ENCODE measurements around the gene AMIGO1.
A peak's percentile ranks its signal among the peaks of the same experiment; 100 is the strongest.

AMIGO1 gene

DNA sequence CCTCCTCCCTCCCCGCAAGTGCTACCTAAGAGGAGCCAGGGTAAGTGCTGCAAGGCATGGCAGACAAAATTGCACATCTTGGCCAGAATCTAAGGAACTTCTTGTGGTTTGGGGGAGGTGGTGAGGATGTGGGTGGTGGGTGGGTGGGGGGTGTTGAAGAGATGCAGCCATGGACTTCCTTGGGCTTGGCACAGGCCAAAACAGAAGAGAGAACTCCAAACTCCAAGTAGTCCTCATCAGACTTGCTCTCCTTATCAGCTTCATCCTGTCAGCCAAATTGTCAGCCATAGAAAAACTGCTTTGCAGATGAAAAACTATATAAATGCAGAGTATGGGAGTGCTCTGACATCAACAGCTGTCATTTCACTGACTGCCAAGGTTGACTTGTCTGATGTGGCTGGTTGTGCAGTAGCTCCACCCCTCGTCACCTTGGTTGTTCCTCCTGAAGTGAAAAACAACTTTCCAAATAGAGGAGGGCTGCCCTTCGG lies 7.1 kb downstream of the AMIGO1 start:
- TF ChIP-seq, protein P1, sequence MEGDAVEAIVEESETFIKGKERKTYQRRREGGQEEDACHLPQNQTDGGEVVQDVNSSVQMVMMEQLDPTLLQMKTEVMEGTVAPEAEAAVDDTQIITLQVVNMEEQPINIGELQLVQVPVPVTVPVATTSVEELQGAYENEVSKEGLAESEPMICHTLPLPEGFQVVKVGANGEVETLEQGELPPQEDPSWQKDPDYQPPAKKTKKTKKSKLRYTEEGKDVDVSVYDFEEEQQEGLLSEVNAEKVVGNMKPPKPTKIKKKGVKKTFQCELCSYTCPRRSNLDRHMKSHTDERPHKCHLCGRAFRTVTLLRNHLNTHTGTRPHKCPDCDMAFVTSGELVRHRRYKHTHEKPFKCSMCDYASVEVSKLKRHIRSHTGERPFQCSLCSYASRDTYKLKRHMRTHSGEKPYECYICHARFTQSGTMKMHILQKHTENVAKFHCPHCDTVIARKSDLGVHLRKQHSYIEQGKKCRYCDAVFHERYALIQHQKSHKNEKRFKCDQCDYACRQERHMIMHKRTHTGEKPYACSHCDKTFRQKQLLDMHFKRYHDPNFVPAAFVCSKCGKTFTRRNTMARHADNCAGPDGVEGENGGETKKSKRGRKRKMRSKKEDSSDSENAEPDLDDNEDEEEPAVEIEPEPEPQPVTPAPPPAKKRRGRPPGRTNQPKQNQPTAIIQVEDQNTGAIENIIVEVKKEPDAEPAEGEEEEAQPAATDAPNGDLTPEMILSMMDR (IDR thresholded peaks at IDR 0.05; ENCODE audit: extremely low read depth, missing control alignments), result no peak
- no peak for DNase-seq (ENCODE audit: low spot score)

DNA sequence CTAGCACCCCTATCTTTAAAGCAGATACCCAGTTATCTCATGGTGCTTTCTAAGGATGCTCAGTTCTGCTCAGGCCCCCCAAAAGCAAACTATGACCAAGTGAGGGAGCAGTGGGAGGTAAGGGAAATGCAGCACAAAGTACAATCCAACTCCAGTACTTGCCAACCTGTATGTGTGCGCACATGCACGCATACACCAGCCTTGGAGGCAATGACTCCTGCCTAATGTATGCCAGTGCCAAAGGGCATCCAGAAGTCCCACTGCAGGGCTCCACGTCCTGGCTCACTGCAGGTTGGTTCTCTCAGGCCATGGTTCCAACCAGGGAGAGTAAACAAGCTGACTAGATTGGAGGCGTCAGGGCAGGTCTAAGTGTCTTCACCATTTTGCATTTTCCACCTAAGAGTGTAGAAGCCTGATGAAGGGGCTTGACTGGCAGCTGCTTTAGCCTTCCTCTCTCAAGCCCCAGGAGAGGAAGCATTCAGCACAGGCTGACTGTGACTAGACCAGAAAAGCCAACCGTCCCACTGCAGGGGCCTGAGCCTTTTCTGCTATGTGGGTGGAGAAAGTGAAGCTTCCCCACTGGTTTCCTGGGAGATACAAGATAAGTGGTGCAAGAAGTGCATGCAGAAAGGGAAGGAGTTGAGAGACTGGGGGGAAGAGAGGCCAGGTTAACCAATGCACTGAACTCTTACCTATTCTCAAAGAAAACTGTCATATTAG lies 7.7 kb downstream of the AMIGO1 start:
- TF ChIP-seq, protein P1 (IDR thresholded peaks at IDR 0.05; ENCODE audit: extremely low read depth, missing control alignments), result no peak
- DNase-seq (ENCODE audit: low spot score), result no peak

DNA sequence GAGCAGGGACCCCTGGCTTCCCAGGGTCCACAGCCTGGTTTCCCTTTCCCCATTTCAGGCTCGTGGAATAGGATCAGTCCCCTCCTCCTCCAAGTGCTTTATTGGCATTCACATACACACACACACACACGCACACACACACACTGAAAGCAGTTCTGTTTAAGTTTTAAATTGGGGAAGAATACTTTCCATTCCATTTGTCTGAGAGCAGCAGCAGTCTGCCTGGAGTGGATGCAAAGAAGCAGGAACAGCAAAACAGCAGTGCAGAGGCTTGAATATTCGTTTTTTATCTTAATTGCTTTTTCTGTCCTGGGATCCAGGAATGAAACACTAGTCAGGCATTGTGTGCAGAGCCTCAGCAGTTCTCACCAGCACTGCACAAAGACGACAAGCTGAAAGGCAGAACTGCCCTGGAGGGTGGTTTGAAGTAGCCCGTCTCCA lies 8.6 kb downstream of the AMIGO1 start:
- DNase-seq (ENCODE audit: low spot score), result no peak
- TF ChIP-seq, protein P1 (IDR thresholded peaks at IDR 0.05; ENCODE audit: extremely low read depth, missing control alignments), result no peak

DNA sequence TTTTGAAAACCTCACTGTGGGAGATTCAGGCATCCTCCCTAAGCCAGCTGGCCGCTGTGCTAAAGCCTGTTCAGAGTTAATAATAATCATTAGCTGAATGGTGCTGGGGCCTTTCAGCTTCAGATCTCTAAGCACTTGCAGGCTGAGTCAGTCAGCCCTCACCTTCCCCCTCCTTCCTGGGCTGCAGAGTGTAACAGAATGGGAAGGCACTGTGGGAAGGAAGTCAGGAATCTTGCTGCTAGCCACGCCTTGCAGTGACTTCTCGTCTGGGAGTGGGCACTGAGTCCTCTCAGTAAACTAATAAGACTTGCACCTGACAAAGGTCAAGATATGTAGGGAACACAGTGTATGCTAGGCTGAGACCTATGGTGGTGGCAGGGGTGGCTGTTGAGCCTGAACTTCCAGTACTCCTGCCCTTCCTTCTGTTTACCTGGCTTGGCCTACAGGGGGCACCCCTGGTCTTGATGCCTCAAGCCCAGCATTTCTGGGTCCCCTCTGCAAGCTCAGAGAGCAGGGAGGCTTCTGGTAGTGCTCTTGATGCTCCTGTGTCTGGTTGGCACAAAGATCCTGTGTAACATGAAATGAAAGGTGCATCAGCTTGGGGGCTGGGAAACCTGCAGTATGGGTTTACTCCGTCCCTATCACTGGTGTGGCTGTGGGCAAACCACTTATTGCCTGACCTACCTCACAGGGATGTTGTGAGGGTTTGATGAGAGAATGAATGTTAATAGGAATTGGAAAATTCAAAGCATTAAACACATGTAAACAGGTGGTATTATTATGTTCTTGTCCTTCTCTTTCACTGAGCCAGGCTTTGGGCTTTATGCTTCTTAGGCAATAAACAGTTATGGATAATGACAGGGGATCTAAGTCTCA lies 9.6 kb downstream of the AMIGO1 start:
- TF ChIP-seq, protein P1 (IDR thresholded peaks at IDR 0.05; ENCODE audit: extremely low read depth, missing control alignments), result peak; percentile 20
- DNase-seq (ENCODE audit: low spot score), result peak; percentile 45

DNA sequence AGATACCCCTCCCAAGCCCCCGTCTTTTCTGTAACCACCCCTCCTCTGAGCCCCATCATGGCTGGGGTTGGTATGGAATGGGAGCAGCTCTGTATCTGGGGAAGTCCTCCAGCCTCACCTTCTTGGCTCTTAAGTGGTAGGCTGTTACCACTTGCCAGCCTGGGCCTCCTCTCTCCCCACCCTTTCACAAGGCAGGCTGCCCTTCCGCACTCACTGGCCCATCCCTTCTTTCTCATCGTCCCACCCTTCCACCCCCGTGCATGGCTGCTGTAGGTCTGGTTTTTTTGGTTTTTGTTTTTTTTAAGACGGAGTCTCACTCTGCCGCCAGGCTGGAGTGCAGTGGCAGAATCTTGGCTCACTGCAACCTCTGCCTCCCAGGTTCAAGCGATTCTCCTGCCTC lies 10.4 kb downstream of the AMIGO1 start:
- no peak for DNase-seq (ENCODE audit: low spot score)
- TF ChIP-seq, protein P1 (IDR thresholded peaks at IDR 0.05; ENCODE audit: extremely low read depth, missing control alignments), result no peak

DNA sequence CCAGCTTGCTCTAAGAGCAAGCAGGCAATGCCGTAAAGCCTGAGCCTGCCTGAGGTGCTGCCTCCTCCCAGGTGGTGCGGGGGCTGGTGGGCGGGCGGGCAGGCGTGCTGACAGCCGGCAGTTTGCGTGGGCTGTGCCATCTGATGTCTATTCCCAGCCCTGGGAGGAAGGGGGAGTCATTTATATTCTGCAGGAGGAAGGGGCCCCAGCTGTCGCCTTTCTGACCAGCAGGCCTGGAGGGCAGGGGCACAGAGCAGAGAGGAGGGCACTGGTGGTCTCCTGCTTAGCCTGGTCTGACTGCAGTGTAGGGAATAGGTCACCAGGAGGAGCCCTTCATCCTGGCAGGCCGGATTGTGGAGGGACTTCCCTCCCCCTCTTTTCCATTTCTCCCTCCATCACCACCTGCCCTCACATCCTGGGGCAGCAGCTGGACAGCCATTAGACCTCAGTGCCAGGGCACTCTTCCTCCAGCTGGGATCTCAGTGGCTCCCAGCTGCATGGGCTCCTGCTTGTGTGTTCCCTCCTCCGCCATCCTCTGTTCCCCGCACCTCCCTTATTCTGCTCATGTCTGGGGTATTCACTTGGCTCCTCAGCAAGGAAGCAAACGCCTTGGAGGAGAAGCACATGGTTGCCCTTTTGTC lies 11.2 kb downstream of the AMIGO1 start:
- DNase-seq (ENCODE audit: low spot score), result no peak
- TF ChIP-seq, protein P1 (IDR thresholded peaks at IDR 0.05; ENCODE audit: extremely low read depth, missing control alignments), result peak; percentile 39

Data from GM20000 (cell line).